Measurements from ENCODE around the gene LYPD6.

Gene LYPD6

DNA sequence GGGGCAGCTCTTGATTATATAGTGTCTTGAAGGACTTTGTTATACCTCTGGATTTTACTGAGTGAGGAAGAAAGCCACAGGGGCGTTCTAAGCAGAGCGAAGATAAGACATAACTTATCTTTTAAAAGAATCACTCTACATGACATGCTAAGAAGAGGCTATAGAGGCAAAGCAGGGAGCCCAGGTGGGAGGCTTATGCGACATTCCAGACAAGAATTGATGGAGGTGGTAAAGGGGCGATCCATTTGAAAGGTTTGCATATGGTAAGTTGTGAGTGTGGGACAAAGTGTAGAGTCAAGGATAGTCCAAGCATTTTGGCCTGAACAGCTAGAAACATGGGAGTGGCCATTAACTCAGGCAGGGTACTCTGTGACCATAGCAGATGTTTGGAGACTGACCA lies 49.8 kb downstream of the LYPD6 start:
- no peaks in the 10 kb centered on the region for H3K27me3 ChIP-seq (ENCODE audit: insufficient read depth, low read length)
- H3K4me1 ChIP-seq (ENCODE audit: insufficient read depth, low read length) = peaks cover 15% of the 10 kb centered on the region
- no peak overlapping the region for H3K9ac ChIP-seq (ENCODE audit: low read depth, low read length)
- 86% methylated on average over 2 of the region's 4 CpGs for WGBS
- no peak overlapping the region for H3K4me3 ChIP-seq (ENCODE audit: low read length)
- no peak overlapping the region for H3K27ac ChIP-seq (ENCODE audit: low read depth, low read length)
- H3K9me3 ChIP-seq (ENCODE audit: insufficient read depth, low read depth, low read length) = no peaks in the 10 kb centered on the region
- H3K36me3 ChIP-seq (ENCODE audit: insufficient read depth, low read length) = no peaks in the 10 kb centered on the region

- Histone ChIP-seq H3K27me3 (ENCODE audit: insufficient read depth, low read length) (no peaks in the 10 kb centered on the region), H3K4me1 (ENCODE audit: insufficient read depth, low read length) (peaks cover 13% of the 10 kb centered on the region), H3K4me3 (ENCODE audit: low read length) (no peak overlapping the region), H3K9me3 (ENCODE audit: insufficient read depth, low read depth, low read length) (no peaks in the 10 kb centered on the region), H3K27ac (ENCODE audit: low read depth, low read length) (no peak overlapping the region), H3K9ac (ENCODE audit: low read depth, low read length) (no peak overlapping the region), H3K36me3 (ENCODE audit: insufficient read depth, low read length) (no peaks in the 10 kb centered on the region)
- 93% methylated on average over 1 of the region's 1 CpG for WGBS
These were observed 53.0 kb downstream of the LYPD6 start for GRCh38 chr2:149383340-149383739.

DNA sequence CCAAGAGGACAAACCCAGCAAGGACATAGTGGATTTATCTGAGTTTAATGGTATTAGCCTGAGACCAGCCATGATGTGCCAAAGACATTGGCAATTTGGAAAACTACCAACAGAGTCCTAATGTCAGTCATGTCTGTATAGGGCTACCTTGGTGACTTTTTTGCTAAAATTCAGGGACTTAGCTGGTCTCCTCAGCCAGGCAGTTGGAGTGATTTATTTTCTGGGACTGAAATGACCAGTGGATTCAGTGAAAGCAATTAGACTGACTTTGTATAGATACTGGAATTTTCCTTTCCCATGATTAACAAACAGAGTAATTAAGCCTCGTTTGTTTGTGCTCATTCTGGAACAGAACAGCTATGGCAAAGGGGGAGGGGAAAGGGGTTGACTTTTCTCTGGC lies 55.0 kb downstream of the LYPD6 start:
- no peak overlapping the region for H3K4me3 ChIP-seq (ENCODE audit: low read length)
- H3K27me3 ChIP-seq (ENCODE audit: insufficient read depth, low read length) = no peaks in the 10 kb centered on the region
- no peaks in the 10 kb centered on the region for H3K9me3 ChIP-seq (ENCODE audit: insufficient read depth, low read depth, low read length)
- H3K36me3 ChIP-seq (ENCODE audit: insufficient read depth, low read length) = no peaks in the 10 kb centered on the region
- WGBS = 78% methylated on average over 1 of the region's 1 CpG
- H3K4me1 ChIP-seq (ENCODE audit: insufficient read depth, low read length) = peaks cover 27% of the 10 kb centered on the region
- no peak overlapping the region for H3K9ac ChIP-seq (ENCODE audit: low read depth, low read length)
- H3K27ac ChIP-seq (ENCODE audit: low read depth, low read length) = no peak overlapping the region

DNA sequence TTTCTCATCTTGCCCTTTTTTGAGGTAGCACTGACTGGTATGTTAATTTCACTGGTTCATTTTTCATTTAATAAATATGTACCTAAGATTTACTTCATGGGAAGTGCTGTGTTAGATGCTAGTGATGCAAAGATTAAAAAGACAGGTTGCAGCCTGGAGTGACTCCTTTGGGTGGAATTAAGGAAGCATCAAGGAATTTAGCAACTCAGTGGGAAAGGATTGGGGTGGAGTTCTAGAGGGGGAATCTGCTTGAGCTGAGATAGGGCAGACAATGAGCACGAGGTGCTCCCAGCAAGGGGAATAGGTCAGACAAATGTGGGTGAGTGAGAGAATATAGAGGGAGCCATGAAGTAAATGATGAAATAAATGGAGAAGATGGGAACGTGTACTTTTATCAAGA lies 57.0 kb downstream of the LYPD6 start:
- Histone ChIP-seq H3K27ac (ENCODE audit: low read depth, low read length) (no peak overlapping the region), H3K27me3 (ENCODE audit: insufficient read depth, low read length) (no peaks in the 10 kb centered on the region), H3K9me3 (ENCODE audit: insufficient read depth, low read depth, low read length) (no peaks in the 10 kb centered on the region), H3K4me1 (ENCODE audit: insufficient read depth, low read length) (peaks cover 25% of the 10 kb centered on the region), H3K9ac (ENCODE audit: low read depth, low read length) (no peak overlapping the region), H3K4me3 (ENCODE audit: low read length) (no peak overlapping the region), H3K36me3 (ENCODE audit: insufficient read depth, low read length) (no peaks in the 10 kb centered on the region)
- 78% methylated on average over 2 of the region's 2 CpGs for WGBS

DNA sequence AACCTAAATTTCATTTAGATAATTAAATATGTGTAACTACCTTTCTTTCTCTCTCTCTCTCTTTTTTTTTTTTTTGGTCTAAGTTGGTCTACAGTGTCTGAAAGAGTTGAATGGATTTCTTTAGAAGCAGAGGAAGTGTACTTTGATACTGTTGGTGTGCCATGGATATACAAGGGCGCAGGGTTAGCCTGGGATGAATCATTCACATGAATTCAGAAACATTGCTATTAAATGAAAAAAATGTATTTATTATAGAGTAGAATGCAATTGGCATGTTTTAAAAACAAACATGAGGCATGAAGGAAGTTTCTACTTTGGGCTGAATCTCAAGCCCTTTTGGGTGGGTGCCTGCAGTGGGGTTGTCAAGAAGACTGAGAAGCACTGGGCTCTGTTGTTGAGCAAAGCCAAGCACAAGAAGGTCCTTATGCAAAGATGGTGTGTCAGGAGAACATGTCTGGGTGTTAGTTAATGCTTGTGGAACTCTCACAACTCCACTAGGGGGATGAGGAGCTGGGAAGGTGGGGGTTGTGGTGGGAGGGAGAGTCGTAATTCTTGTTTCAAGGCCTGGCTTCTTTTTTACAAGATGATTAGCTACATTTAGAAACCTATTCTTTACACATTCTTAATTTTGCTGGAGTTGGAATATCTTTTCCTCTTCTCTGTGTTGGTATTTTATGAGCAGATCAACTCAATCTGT lies 57.9 kb downstream of the LYPD6 start:
- Histone ChIP-seq H3K27me3 (ENCODE audit: insufficient read depth, low read length) (no peaks in the 10 kb centered on the region), H3K4me3 (ENCODE audit: low read length) (no peak overlapping the region), H3K36me3 (ENCODE audit: insufficient read depth, low read length) (no peaks in the 10 kb centered on the region), H3K9ac (ENCODE audit: low read depth, low read length) (no peak overlapping the region), H3K4me1 (ENCODE audit: insufficient read depth, low read length) (peaks cover 25% of the 10 kb centered on the region), H3K27ac (ENCODE audit: low read depth, low read length) (no peak overlapping the region), H3K9me3 (ENCODE audit: insufficient read depth, low read depth, low read length) (no peaks in the 10 kb centered on the region)
- 100% methylated on average over 1 of the region's 2 CpGs for WGBS

GRCh38 chr2:149389506-149390167 lies 59.2 kb downstream of the LYPD6 start:
- H3K27ac ChIP-seq (ENCODE audit: low read depth, low read length) = no peak overlapping the region
- H3K4me3 ChIP-seq (ENCODE audit: low read length) = no peak overlapping the region
- peaks cover 25% of the 10 kb centered on the region for H3K4me1 ChIP-seq (ENCODE audit: insufficient read depth, low read length)
- H3K9ac ChIP-seq (ENCODE audit: low read depth, low read length) = no peak overlapping the region
- WGBS = 55% methylated on average over 6 of the region's 6 CpGs
- H3K36me3 ChIP-seq (ENCODE audit: insufficient read depth, low read length) = no peaks in the 10 kb centered on the region
- no peaks in the 10 kb centered on the region for H3K9me3 ChIP-seq (ENCODE audit: insufficient read depth, low read depth, low read length)
- H3K27me3 ChIP-seq (ENCODE audit: insufficient read depth, low read length) = no peaks in the 10 kb centered on the region

GRCh38 chr2:149393614-149394013 lies 63.2 kb downstream of the LYPD6 start:
- H3K9me3 ChIP-seq (ENCODE audit: insufficient read depth, low read depth, low read length) = no peaks in the 10 kb centered on the region
- no peaks in the 10 kb centered on the region for H3K27me3 ChIP-seq (ENCODE audit: insufficient read depth, low read length)
- no peak overlapping the region for H3K4me3 ChIP-seq (ENCODE audit: low read length)
- peaks cover 26% of the 10 kb centered on the region for H3K4me1 ChIP-seq (ENCODE audit: insufficient read depth, low read length)
- no peaks in the 10 kb centered on the region for H3K36me3 ChIP-seq (ENCODE audit: insufficient read depth, low read length)
- H3K9ac ChIP-seq (ENCODE audit: low read depth, low read length) = no peak overlapping the region
- WGBS = 90% methylated on average over 4 of the region's 4 CpGs
- H3K27ac ChIP-seq (ENCODE audit: low read depth, low read length) = no peak overlapping the region

DNA sequence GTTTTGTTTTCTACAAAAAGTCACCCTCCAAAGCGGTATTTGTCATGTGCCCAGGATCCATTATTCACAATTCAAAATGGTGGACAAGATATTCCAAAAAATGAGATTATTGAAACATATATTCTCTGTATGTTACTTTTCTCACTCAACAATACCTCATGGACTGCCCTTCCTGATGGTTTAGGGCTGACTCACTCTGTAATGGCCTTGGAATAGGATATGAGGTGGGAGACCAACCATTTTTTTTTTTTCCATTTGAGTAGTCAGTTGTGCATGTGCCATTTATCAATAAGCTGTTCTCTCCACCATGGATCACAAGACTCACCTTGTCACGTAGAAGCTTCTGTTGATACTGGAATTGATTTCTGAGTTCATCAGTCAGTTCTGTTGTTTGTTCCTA lies 64.5 kb downstream of the LYPD6 start:
- no peak overlapping the region for H3K27ac ChIP-seq (ENCODE audit: low read depth, low read length)
- H3K36me3 ChIP-seq (ENCODE audit: insufficient read depth, low read length) = no peaks in the 10 kb centered on the region
- H3K9me3 ChIP-seq (ENCODE audit: insufficient read depth, low read depth, low read length) = no peaks in the 10 kb centered on the region
- no peaks in the 10 kb centered on the region for H3K27me3 ChIP-seq (ENCODE audit: insufficient read depth, low read length)
- H3K4me1 ChIP-seq (ENCODE audit: insufficient read depth, low read length) = peaks cover 14% of the 10 kb centered on the region
- 89% methylated on average over 1 of the region's 2 CpGs for WGBS
- no peak overlapping the region for H3K9ac ChIP-seq (ENCODE audit: low read depth, low read length)
- H3K4me3 ChIP-seq (ENCODE audit: low read length) = no peak overlapping the region

DNA sequence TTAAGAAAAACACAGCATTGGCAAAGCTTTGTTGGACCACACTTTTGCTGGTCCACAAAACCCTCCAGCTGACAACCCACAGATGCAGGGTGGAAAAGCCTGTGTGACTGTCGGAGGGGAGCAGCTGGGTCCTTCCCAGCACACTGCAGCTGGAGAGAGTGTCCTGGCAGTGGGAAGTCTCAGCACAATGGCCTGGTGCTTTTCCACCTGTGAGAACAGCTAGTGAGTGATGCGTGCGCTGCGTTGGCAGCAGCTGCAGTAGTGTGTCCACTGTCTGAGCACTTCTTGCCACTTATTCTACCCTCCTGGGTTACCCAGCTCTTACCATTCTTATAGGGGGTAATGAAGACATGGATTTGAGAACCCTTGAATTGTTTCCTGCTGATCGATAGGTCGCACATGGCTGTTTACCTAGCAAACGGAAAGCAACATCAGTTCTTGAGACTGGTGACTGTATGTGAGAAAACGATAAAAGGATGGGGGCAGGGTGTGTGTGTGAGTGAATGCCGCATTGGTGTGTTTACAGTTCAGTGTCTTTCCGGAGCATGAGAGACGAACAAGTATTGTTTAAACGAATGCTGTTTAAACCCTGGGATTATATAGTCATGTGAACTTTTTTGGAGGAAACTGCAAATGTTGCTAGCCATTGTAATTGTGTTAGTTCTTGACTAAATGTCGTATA lies 69.7 kb downstream of the LYPD6 start:
- 91% methylated on average over 12 of the region's 13 CpGs for WGBS
- Histone ChIP-seq H3K27ac (ENCODE audit: low read depth, low read length) (no peak overlapping the region), H3K36me3 (ENCODE audit: insufficient read depth, low read length) (no peaks in the 10 kb centered on the region), H3K4me3 (ENCODE audit: low read length) (no peak overlapping the region), H3K9me3 (ENCODE audit: insufficient read depth, low read depth, low read length) (no peaks in the 10 kb centered on the region), H3K9ac (ENCODE audit: low read depth, low read length) (no peak overlapping the region), H3K4me1 (ENCODE audit: insufficient read depth, low read length) (peaks cover 11% of the 10 kb centered on the region), H3K27me3 (ENCODE audit: insufficient read depth, low read length) (no peaks in the 10 kb centered on the region)

- no peaks in the 10 kb centered on the region for H3K36me3 ChIP-seq (ENCODE audit: insufficient read depth, low read length)
- no peak overlapping the region for H3K27ac ChIP-seq (ENCODE audit: low read depth, low read length)
These were observed 70.6 kb downstream of the LYPD6 start for GRCh38 chr2:149400997-149401396.

GRCh38 chr2:149409506-149409905 lies 79.1 kb downstream of the LYPD6 start:
- Histone ChIP-seq H3K36me3 (ENCODE audit: insufficient read depth, low read length) (no peaks in the 10 kb centered on the region), H3K4me1 (ENCODE audit: insufficient read depth, low read length) (no peaks in the 10 kb centered on the region), H3K9me3 (ENCODE audit: insufficient read depth, low read depth, low read length) (no peaks in the 10 kb centered on the region), H3K9ac (ENCODE audit: low read depth, low read length) (no peak overlapping the region), H3K27me3 (ENCODE audit: insufficient read depth, low read length) (no peaks in the 10 kb centered on the region), H3K27ac (ENCODE audit: low read depth, low read length) (no peak overlapping the region), H3K4me3 (ENCODE audit: low read length) (no peak overlapping the region)
- 92% methylated on average over 3 of the region's 3 CpGs for WGBS

More at GRCh38 chr2:149400997-149401396, 70.6 kb downstream of the LYPD6 start:
- WGBS = 89% methylated on average over 1 of the region's 2 CpGs
- Histone ChIP-seq H3K4me1 (ENCODE audit: insufficient read depth, low read length) (peaks cover 4% of the 10 kb centered on the region; the same call in 1 of the 2 replicates), H3K9ac (ENCODE audit: low read depth, low read length) (no peak overlapping the region), H3K9me3 (ENCODE audit: insufficient read depth, low read depth, low read length) (no peaks in the 10 kb centered on the region), H3K4me3 (ENCODE audit: low read length) (no peak overlapping the region), H3K27me3 (ENCODE audit: insufficient read depth, low read length) (no peaks in the 10 kb centered on the region)
